ENCODE measurements around the gene IL12RB1. TPM values are rescaled to one million over a fixed set of nuclear protein-coding genes. Genes with fewer than 3 reads are reported as not detected.

Gene IL12RB1
- total and polyA plus RNA-seq, 2 donors (not counting 3 experiments of a cell fraction or from before 2014, with no cell fraction given), result not detected

- CTCF ChIA-PET, result interaction anchor here (1.2 kb wide), 1 partner anchor 72 kb away, joined by 3 read pairs; no protein-coding TSS in a partner anchor
- POLR2A ChIA-PET, result no interaction called here
- BruUV-seq (replicated peaks), result no TSS peak
- Histone ChIP-seq H3K9me1 (replicated peaks; ENCODE audit: control insufficient read depth, extremely low read depth, insufficient read depth, low read length) (no peaks in the 10 kb centered on the region), H3K9me3 (replicated peaks; ENCODE audit: control insufficient read depth, insufficient read depth, low read length) (no peaks in the 10 kb centered on the region), H3K4me2 (ENCODE audit: insufficient read depth, low read length) (no peak overlapping the region), H2AFZ (ENCODE audit: low read depth, low read length) (no peak overlapping the region), H3K9ac (replicated peaks; ENCODE audit: extremely low read depth, insufficient read depth, low read length) (no peak overlapping the region), H3K4me1 (ENCODE audit: control insufficient read depth, extremely low read depth, insufficient read depth, low read length) (peaks cover 10% of the 10 kb centered on the region), H3K27me3 (ENCODE audit: control insufficient read depth in 2 of 2, insufficient read depth in 2 of 2, low read length in 2 of 2) (no peaks in the 10 kb centered on the region), H3K4me3 (replicated peaks in 1 of 3; ENCODE audit: insufficient read depth in 1 of 3, low read depth in 1 of 3, low read length in 3 of 3) (no peak overlapping the region), H4K20me1 (replicated peaks; ENCODE audit: control insufficient read depth, extremely low read depth, insufficient read depth, low read length) (no peaks in the 10 kb centered on the region), H3K79me2 (ENCODE audit: control insufficient read depth, insufficient read depth, low read length) (no peaks in the 10 kb centered on the region), H3K36me3 (ENCODE audit: control insufficient read depth in 2 of 2, extremely low read depth in 1 of 2, insufficient read depth in 2 of 2, low read length in 2 of 2) (no peaks in the 10 kb centered on the region), H3K27ac (ENCODE audit: insufficient read depth, low read depth, low read length) (no peak overlapping the region)
- dilution Hi-C loops (cut with MboI; ENCODE audit: extremely low pct_ligation_motif_present, low sequenced_read_pairs), result no loop called here
- DNase-seq (ENCODE audit: low read depth, low spot score) (no peak), FAIRE-seq (no peak)
- TF ChIP-seq JUN (IDR thresholded peaks at IDR 0.05; ENCODE audit: borderline replicate concordance, insufficient read depth, insufficient read length, low read depth) (no peak), GATA2 (IDR thresholded peaks at IDR 0.05; ENCODE audit: insufficient read depth, insufficient read length, low read depth, low read length) (no peak), POLR2AphosphoS5 (IDR thresholded peaks at IDR 0.05; ENCODE audit: insufficient read depth, low read depth, low read length) (no peak), MYC (IDR thresholded peaks at IDR 0.05; ENCODE audit: low read depth, low read length) (no peak), EZH2 (IDR thresholded peaks at IDR 0.05; ENCODE audit: borderline replicate concordance, low read depth, low read length, severe bottlenecking) (no peak), FOS (IDR thresholded peaks at IDR 0.05; ENCODE audit: borderline replicate concordance, insufficient read depth, low read length) (no peak), CTCF (IDR thresholded peaks at IDR 0.05; ENCODE audit: extremely low read depth in 1 of 2, insufficient read depth in 1 of 2, low read depth in 1 of 2, low read length in 2 of 2) (no peak), POLR2A (IDR thresholded peaks at IDR 0.05; ENCODE audit: low read depth, low read length) (no peak), MAX (IDR thresholded peaks at IDR 0.05; ENCODE audit: insufficient read depth, insufficient read length) (no peak)
- intact Hi-C loops (cut with micrococcal nuclease), result no loop called here
These were observed 33.4 kb upstream of the IL12RB1 start for GRCh38 chr19:18120127-18120526.

All from endothelial cell of umbilical vein (primary cell).